NT2/D1 (cell line): ENCODE measurements around the gene FAM20C.

Source experiments
- YY1 ChIP-seq: IDR thresholded peaks from 2 replicates; pipeline ENCODE4 v1.6.1; 2011; ENCODE audit not compliant: insufficient read length, insufficient read depth
- ZNF274 ChIP-seq: IDR thresholded peaks from 2 replicates; pipeline ENCODE4 v1.6.1; 2011; ENCODE audit warnings: mild to moderate bottlenecking, low read depth, low read length

GRCh38 chr7:256981-257646, 64.7 kb downstream of the FAM20C start:
- TF ChIP-seq YY1 = no peak
- no peak for TF ChIP-seq ZNF274
